ENCODE results near the gene RFTN1. TPM values are rescaled to one million over a fixed set of nuclear protein-coding genes. Genes with fewer than 3 reads are reported as not detected.
A peak's percentile ranks its signal among the peaks of the same experiment; 100 is the strongest.

Gene RFTN1
- total and polyA plus RNA-seq, 9 of the 15 experiments (the other 6 are each of a cell fraction or from before 2014, with no cell fraction given): 0.08 to 0.51 (median 0.11) TPM; not detected in 6

DNA sequence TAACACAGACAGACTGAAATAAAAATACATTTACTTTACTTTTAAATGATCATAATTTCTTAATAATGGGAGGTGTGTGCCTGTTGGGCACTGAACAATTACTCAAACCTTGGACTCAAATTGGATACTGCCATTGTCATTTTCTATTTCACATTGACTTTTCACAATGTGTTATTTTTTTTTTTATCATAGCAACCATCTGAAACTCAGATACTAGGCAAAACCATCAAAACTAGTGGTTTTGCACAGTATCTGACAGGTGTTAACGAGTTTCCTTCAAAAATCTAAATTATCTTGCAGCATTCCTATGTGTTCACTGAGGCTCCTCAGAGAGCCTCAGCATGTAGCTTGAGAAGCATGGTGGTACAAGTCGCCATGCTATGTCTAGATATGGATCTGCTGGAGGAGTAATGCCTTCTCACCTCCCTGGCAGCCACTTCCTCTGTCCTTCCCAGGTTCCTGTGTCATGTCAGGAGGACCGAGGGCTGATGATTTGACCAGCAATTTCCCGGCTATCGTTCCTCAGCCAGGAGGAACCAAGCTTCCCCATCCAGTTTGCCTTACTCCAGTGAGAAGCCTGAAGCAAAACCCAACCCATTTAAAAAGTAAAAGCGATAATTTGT is 29.9 kb upstream of the RFTN1 start (continued):
- TF ChIP-seq BRF2 (IDR thresholded peaks at IDR 0.05; ENCODE audit: borderline replicate concordance, insufficient read depth, insufficient read length) (no peak), ZNF77 (CRISPR knock-in tag; IDR thresholded peaks at IDR 0.05) (no peak), ARID2 (IDR thresholded peaks at IDR 0.05) (no peak), SETDB1 (IDR thresholded peaks at IDR 0.05; ENCODE audit: low read length) (no peak), TOE1 (IDR thresholded peaks at IDR 0.05; ENCODE audit: borderline replicate concordance) (no peak), TOE1 (CRISPR knock-in tag; IDR thresholded peaks at IDR 0.05; ENCODE audit: borderline replicate concordance, low read depth) (no peak), CBX8 (IDR thresholded peaks at IDR 0.05; ENCODE audit: borderline replicate concordance, extremely low read depth, low read depth, low read length, poor library complexity, severe bottlenecking) (peak; percentile 64), HNRNPUL1 (IDR thresholded peaks at IDR 0.05; ENCODE audit: low read length) (no peak), PHF20 (IDR thresholded peaks at IDR 0.05; ENCODE audit: partially characterized antibody) (no peak), RAD51 (IDR thresholded peaks at IDR 0.05; ENCODE audit: borderline replicate concordance, low read depth) (no peak), CHAMP1 (IDR thresholded peaks at IDR 0.05) (no peak), HDAC6 (IDR thresholded peaks at IDR 0.05; ENCODE audit: low read depth, low read length) (no peak), DPF2 (IDR thresholded peaks at IDR 0.05) (0 out of 2 replicates have a peak, but pooled peaks have one; percentile 15), JUND (IDR thresholded peaks at IDR 0.05; ENCODE audit: borderline replicate concordance, low read depth, low read length) (no peak; the same call in 1 of the 2 replicates), JUND (tag; IDR thresholded peaks at IDR 0.05; ENCODE audit: borderline replicate concordance, low read depth, low read length) (no peak), ZNF274 (IDR thresholded peaks at IDR 0.05; ENCODE audit: borderline replicate concordance, low read depth, low read length) (no peak), HDAC1 (IDR thresholded peaks at IDR 0.05) (no peak), CTBP1 (IDR thresholded peaks at IDR 0.05; ENCODE audit: borderline replicate concordance) (0 out of 2 replicates have a peak, but pooled peaks have one; percentile 64), SAP30 (IDR thresholded peaks at IDR 0.05; ENCODE audit: borderline replicate concordance, insufficient read depth, low read depth, low read length, poor library complexity, severe bottlenecking) (no peak), ELF4 (CRISPR knock-in tag; IDR thresholded peaks at IDR 0.05) (no peak)
- TF ChIP-seq, protein P1, sequence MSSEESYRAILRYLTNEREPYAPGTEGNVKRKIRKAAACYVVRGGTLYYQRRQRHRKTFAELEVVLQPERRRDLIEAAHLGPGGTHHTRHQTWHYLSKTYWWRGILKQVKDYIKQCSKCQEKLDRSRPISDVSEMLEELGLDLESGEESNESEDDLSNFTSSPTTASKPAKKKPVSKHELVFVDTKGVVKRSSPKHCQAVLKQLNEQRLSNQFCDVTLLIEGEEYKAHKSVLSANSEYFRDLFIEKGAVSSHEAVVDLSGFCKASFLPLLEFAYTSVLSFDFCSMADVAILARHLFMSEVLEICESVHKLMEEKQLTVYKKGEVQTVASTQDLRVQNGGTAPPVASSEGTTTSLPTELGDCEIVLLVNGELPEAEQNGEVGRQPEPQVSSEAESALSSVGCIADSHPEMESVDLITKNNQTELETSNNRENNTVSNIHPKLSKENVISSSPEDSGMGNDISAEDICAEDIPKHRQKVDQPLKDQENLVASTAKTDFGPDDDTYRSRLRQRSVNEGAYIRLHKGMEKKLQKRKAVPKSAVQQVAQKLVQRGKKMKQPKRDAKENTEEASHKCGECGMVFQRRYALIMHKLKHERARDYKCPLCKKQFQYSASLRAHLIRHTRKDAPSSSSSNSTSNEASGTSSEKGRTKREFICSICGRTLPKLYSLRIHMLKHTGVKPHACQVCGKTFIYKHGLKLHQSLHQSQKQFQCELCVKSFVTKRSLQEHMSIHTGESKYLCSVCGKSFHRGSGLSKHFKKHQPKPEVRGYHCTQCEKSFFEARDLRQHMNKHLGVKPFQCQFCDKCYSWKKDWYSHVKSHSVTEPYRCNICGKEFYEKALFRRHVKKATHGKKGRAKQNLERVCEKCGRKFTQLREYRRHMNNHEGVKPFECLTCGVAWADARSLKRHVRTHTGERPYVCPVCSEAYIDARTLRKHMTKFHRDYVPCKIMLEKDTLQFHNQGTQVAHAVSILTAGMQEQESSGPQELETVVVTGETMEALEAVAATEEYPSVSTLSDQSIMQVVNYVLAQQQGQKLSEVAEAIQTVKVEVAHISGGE (CRISPR knock-in tag; IDR thresholded peaks at IDR 0.05): peak in 1 of 3 experiments; percentile 56; a peak in 2 of 6 replicates
